H9 (cell line): ENCODE measurements around the gene MBD3L3. TPM values are rescaled to one million over a fixed set of nuclear protein-coding genes. Genes with fewer than 3 reads are reported as not detected.
"Not testable (repeated sequence)": the region's sequence is repeated elsewhere in the genome, so short reads cannot be mapped to it uniquely, and the experiment has no call there.

Experiments
- DNase-seq: peaks from one replicate; pipeline ENCODE4 v3.0.0-alpha.2; 2017
- H2AFZ ChIP-seq: one replicate; pipeline ENCODE4 v1.6.1; 2013; ENCODE audit warnings: mild to moderate bottlenecking, low read length, control low read depth, moderate library complexity
- H2AK5ac ChIP-seq: 2 replicates; pipeline ENCODE4 v1.6.1; 2013; ENCODE audit warnings: low read length, control low read depth, mixed read lengths; ENCODE audit not compliant: insufficient read length
- H2BK120ac ChIP-seq: one replicate; pipeline ENCODE4 v1.6.1; 2013; ENCODE audit warnings: low read depth, mild to moderate bottlenecking, low read length, control low read depth, inconsistent platforms; ENCODE audit not compliant: poor library complexity, severe bottlenecking
- H2BK12ac ChIP-seq: 2 replicates; pipeline ENCODE4 v1.6.1; 2013; ENCODE audit warnings: low read length, control low read depth, mixed read lengths, low read depth; ENCODE audit not compliant: insufficient read length
- H2BK15ac ChIP-seq: 2 replicates; pipeline ENCODE4 v1.6.1; 2013; ENCODE audit warnings: low read depth, low read length, control low read depth
- H2BK20ac ChIP-seq: one replicate; pipeline ENCODE4 v1.6.1; 2013; ENCODE audit warnings: low read depth, mild to moderate bottlenecking, low read length, control low read depth, inconsistent platforms; ENCODE audit not compliant: poor library complexity, severe bottlenecking
- H2BK5ac ChIP-seq: 2 replicates; pipeline ENCODE4 v1.6.1; 2013; ENCODE audit warnings: low read length, control low read depth, mixed read lengths; ENCODE audit not compliant: insufficient read length
- H3K14ac ChIP-seq: 2 replicates; pipeline ENCODE4 v1.6.1; 2013; ENCODE audit warnings: low read length, control low read depth; ENCODE audit not compliant: insufficient read depth
- H3K18ac ChIP-seq: 2 replicates; pipeline ENCODE4 v1.6.1; 2013; ENCODE audit warnings: low read depth, mild to moderate bottlenecking, mixed read lengths, low read length, control low read depth; ENCODE audit not compliant: insufficient read length
- H3K23ac ChIP-seq: 2 replicates; pipeline ENCODE4 v1.6.1; 2013; ENCODE audit warnings: low read length, control low read depth, mixed read lengths, low read depth; ENCODE audit not compliant: insufficient read length
- H3K23me2 ChIP-seq: 2 replicates; pipeline ENCODE4 v1.6.1; 2013; ENCODE audit warnings: low read depth, mild to moderate bottlenecking, mixed read lengths, low read length, control low read depth; ENCODE audit not compliant: insufficient read length, poor library complexity, severe bottlenecking
- H3K27ac ChIP-seq: 2 replicates; pipeline ENCODE4 v1.5.1; 2013; ENCODE audit warnings: low read length, control low read depth, mixed read lengths, low read depth; ENCODE audit not compliant: insufficient read length
- H3K27me3 ChIP-seq: 2 replicates; pipeline ENCODE4 v1.6.1; 2013; ENCODE audit warnings: low read length, control low read depth, inconsistent platforms; ENCODE audit not compliant: insufficient read depth
- H3K4ac ChIP-seq: 2 replicates; pipeline ENCODE4 v1.6.1; 2013; ENCODE audit warnings: low read depth, mild to moderate bottlenecking, control low read depth, inconsistent platforms, low read length, moderate library complexity
- H3K4me1 ChIP-seq: 2 replicates; pipeline ENCODE4 v1.6.1; 2013; ENCODE audit warnings: low read length, control low read depth, inconsistent platforms; ENCODE audit not compliant: insufficient read depth
- H3K4me2 ChIP-seq: 2 replicates; pipeline ENCODE4 v1.6.1; 2013; ENCODE audit warnings: low read length, control low read depth, mixed read lengths; ENCODE audit not compliant: insufficient read length, insufficient read depth
- H3K56ac ChIP-seq: 2 replicates; pipeline ENCODE4 v1.6.1; 2013; ENCODE audit warnings: low read depth, mild to moderate bottlenecking, mixed read lengths, low read length, control low read depth; ENCODE audit not compliant: insufficient read length
- H3K79me1 ChIP-seq: 2 replicates; pipeline ENCODE4 v1.6.1; 2013; ENCODE audit warnings: low read depth, mild to moderate bottlenecking, moderate library complexity, low read length, control low read depth, inconsistent platforms; ENCODE audit not compliant: insufficient read depth, poor library complexity, severe bottlenecking
- H3K79me2 ChIP-seq: 2 replicates; pipeline ENCODE4 v1.6.1; 2013; ENCODE audit warnings: low read length, control low read depth, inconsistent platforms; ENCODE audit not compliant: insufficient read depth
- H3K9ac ChIP-seq: 2 replicates; pipeline ENCODE4 v1.6.1; 2013; ENCODE audit warnings: low read length, control low read depth, mixed read lengths; ENCODE audit not compliant: insufficient read length; ENCODE audit errors: extremely low read depth
- H3K9me3 ChIP-seq: one replicate; pipeline ENCODE4 v1.6.1; 2013; ENCODE audit warnings: low read depth, low read length, inconsistent platforms; ENCODE audit not compliant: control insufficient read depth
- H3T11ph ChIP-seq: one replicate; pipeline ENCODE4 v1.6.1; 2013; ENCODE audit warnings: mild to moderate bottlenecking, low read length, control low read depth, inconsistent platforms
- H4K20me1 ChIP-seq: one replicate; pipeline ENCODE4 v1.6.1; 2013; ENCODE audit not compliant: control insufficient read depth, insufficient read length, insufficient read depth
- H4K5ac ChIP-seq: 2 replicates; pipeline ENCODE4 v1.6.1; 2013; ENCODE audit warnings: low read depth, mild to moderate bottlenecking, mixed read lengths, low read length, control low read depth; ENCODE audit not compliant: insufficient read length
- H4K8ac ChIP-seq: replicated peaks from 2 replicates; pipeline ENCODE4 v1.6.1; 2013; ENCODE audit warnings: low read length, control low read depth, mixed read lengths, low read depth; ENCODE audit not compliant: insufficient read length
- H4K91ac ChIP-seq: 2 replicates; pipeline ENCODE4 v1.6.1; 2013; ENCODE audit warnings: low read depth, mild to moderate bottlenecking, moderate library complexity, mixed read lengths, low read length, control low read depth; ENCODE audit not compliant: insufficient read length
- H3K27ac Mint-ChIP-seq, 3 experiments: 2 replicates in 2 of 3; 3 replicates in 1 of 3; pipeline ENCODE4 v1.8.0; 2020 to 2021; ENCODE audit warnings: mixed read lengths in 3 of 3, mild to moderate bottlenecking in 1 of 3, moderate library complexity in 1 of 3
- H3K27me3 Mint-ChIP-seq: 2 replicates; pipeline ENCODE4 v1.8.0; 2021; ENCODE audit warnings: low read depth, mild to moderate bottlenecking, moderate library complexity, mixed read lengths
- H3K36me3 Mint-ChIP-seq, 3 experiments: 2 replicates in 2 of 3; 3 replicates in 1 of 3; pipeline ENCODE4 v1.8.0; 2020 to 2021; ENCODE audit warnings: low read depth in 3 of 3, mixed read lengths in 3 of 3; ENCODE audit not compliant: insufficient read depth in 1 of 3
- H3K4me1 Mint-ChIP-seq, 2 experiments: 2 replicates each; pipeline ENCODE4 v1.8.0; 2020; ENCODE audit warnings: mixed read lengths in 2 of 2
- H3K4me3 Mint-ChIP-seq, 2 experiments: 2 replicates in 1 of 2; 3 replicates in 1 of 2; pipeline ENCODE4 v1.8.0; 2020 to 2021; ENCODE audit warnings: mild to moderate bottlenecking in 2 of 2, mixed read lengths in 2 of 2, moderate library complexity in 1 of 2
- H3K9me3 Mint-ChIP-seq, 2 experiments: 2 replicates in 1 of 2; 3 replicates in 1 of 2; pipeline ENCODE4 v1.8.0; 2020; ENCODE audit warnings: mild to moderate bottlenecking in 2 of 2, mixed read lengths in 2 of 2, moderate library complexity in 1 of 2
- WGBS: extraction: QIAGEN DNeasy Blood & Tissue Kit; methylation state at CpG from one replicate; pipeline ENCODE4 v1.1.7; 2013; ENCODE audit warnings: missing lambda C conversion rate, low lambda C conversion rate, mixed read lengths; ENCODE audit not compliant: insufficient read length; ENCODE audit errors: extremely low coverage; 5-methylcytosine and 5-hydroxymethylcytosine counted together
- total RNA-seq: library from RNA; stranded (reverse); gene quantifications from 2 replicates; pipeline ENCODE4 v1.2.1, GENCODE V29; 2021

The MBD3L3 gene
- total RNA-seq, 1 experiment from 2014 or later: not detected

- H3K4me1 Mint-ChIP-seq: not testable (repeated sequence)
- no CpG with 5 or more reads among the region's 14 CpGs for whole genome bisulfite sequencing
Observed at GRCh38 chr19:7054635-7055368, 3.7 kb downstream of the MBD3L3 start.

DNA sequence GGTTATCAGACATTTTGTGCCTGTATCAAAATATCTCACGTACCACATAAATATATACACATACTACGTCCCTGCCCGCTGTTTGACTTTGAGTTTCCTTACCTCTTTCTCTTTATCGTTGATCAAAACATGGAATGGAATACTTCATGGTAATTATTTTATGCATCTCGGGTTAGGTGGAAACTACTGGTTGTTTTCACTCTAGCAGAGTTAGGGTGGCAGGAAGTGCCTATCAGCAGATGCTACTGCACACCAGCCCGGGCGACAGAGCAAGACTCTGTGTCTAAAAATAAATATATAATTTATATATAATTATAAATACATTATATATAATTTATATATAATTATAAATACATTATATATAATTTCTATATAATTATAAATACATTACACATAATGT is 5.6 kb downstream of the MBD3L3 start:
- not testable (repeated sequence) for H3K27ac Mint-ChIP-seq, H3K27me3 Mint-ChIP-seq
- no CpG with 5 or more reads among the region's 7 CpGs for WGBS

More at GRCh38 chr19:7054635-7055368, 3.7 kb downstream of the MBD3L3 start:
- not testable (repeated sequence) for H3K4me2 ChIP-seq, H2AFZ ChIP-seq, H4K8ac ChIP-seq, H3K79me2 ChIP-seq, H3K9me3 Mint-ChIP-seq, H3K79me1 ChIP-seq, H2AK5ac ChIP-seq, H3K14ac ChIP-seq, H4K91ac ChIP-seq, H4K5ac ChIP-seq, H2BK15ac ChIP-seq, H3K18ac ChIP-seq, H3K27me3 Mint-ChIP-seq, H2BK20ac ChIP-seq, H3K4me3 Mint-ChIP-seq, DNase-seq, H3K27me3 ChIP-seq, H3K27ac Mint-ChIP-seq, H4K20me1 ChIP-seq, H3K4me1 ChIP-seq, H2BK5ac ChIP-seq, H3K56ac ChIP-seq, H3K4ac ChIP-seq, H2BK12ac ChIP-seq, H2BK120ac ChIP-seq, H3T11ph ChIP-seq, H3K36me3 Mint-ChIP-seq, H3K23me2 ChIP-seq, H3K27ac ChIP-seq, H3K23ac ChIP-seq, H3K9ac ChIP-seq, H3K9me3 ChIP-seq

More for the DNA sequence above, 5.6 kb downstream of the MBD3L3 start:
- not testable (repeated sequence) for H3K14ac ChIP-seq, H3K4me1 ChIP-seq, H3K23ac ChIP-seq, H3K9me3 ChIP-seq, H2BK5ac ChIP-seq, H3K79me1 ChIP-seq, H3K18ac ChIP-seq, H4K5ac ChIP-seq, H2BK20ac ChIP-seq, H3K4ac ChIP-seq, DNase-seq, H4K8ac ChIP-seq, H3K4me1 Mint-ChIP-seq, H3K23me2 ChIP-seq, H3K27ac ChIP-seq, H3K36me3 Mint-ChIP-seq, H2BK12ac ChIP-seq, H2BK120ac ChIP-seq, H3K79me2 ChIP-seq, H4K20me1 ChIP-seq, H2BK15ac ChIP-seq, H3T11ph ChIP-seq, H3K4me3 Mint-ChIP-seq, H2AFZ ChIP-seq, H3K9ac ChIP-seq, H3K27me3 ChIP-seq, H3K4me2 ChIP-seq, H3K56ac ChIP-seq, H2AK5ac ChIP-seq, H4K91ac ChIP-seq
- H3K9me3 Mint-ChIP-seq: peaks cover 10 to 12% of the 10 kb centered on the region in 2 experiments; a peak in 4 of 5 replicates
